HCT116 (cell line): ENCODE measurements around the gene FAM209B. TPM values are rescaled to one million over a fixed set of nuclear protein-coding genes. Genes with fewer than 3 reads are reported as not detected.

Source experiments
- ATAC-seq: fragments of 200-7000 bp; cut with Tn5 transposase; 2 replicates; pipeline ENCODE4 v1.9.1; 2020; ENCODE audit warnings: mild to moderate bottlenecking, moderate library complexity
- BruUV-seq: library from RNA; stranded (reverse); fragments of 400-500 nt; replicated peaks from 2 replicates; lab custom pipeline; 2021; lab: Mats Ljungman, UMichigan
- CTCF ChIA-PET: fragments of 300-600 bp; sonication (Branson Sonifier 250); formaldehyde crosslinking; loops from one replicate; lab custom pipeline; 2021; ENCODE audit warnings: antibody characterized with exemption; lab: Charles Lee
- POLR2A ChIA-PET: fragments of 300-600, 350-600 bp; sonication (Branson Sonifier 250); formaldehyde crosslinking; loops from one replicate; lab custom pipeline; 2021; ENCODE audit warnings: antibody characterized with exemption; lab: Charles Lee
- RAD21 ChIA-PET, 2 experiments: fragments of 300-600 bp; sonication (Branson Sonifier 250); formaldehyde crosslinking; loops; one replicate each; lab custom pipeline; 2023; ENCODE audit warnings: low total read pairs in 2 of 2; ENCODE audit not compliant: uncharacterized antibody in 2 of 2, unreplicated experiment in 2 of 2, low non-redundant PET in 1 of 2; lab: Charles Lee
- DNase-seq: peaks from one replicate; pipeline ENCODE4 v3.0.0-alpha.2; 2010; ENCODE audit warnings: low read depth, low spot score
- H2AFZ ChIP-seq: fragments of 200-600 bp; shearing (Covaris generic), sonication (generic); 2 replicates; pipeline ENCODE4 v1.6.1; 2017; ENCODE audit warnings: low read depth, mixed run types, mixed read lengths, antibody characterized with exemption, low read length; ENCODE audit not compliant: poor library complexity, severe bottlenecking
- H3K27ac ChIP-seq: 2 replicates; pipeline ENCODE4 v1.5.1; 2012; ENCODE audit warnings: low read depth, low read length
- H3K27me3 ChIP-seq: fragments of 200-600 bp; sonication (generic); 2 replicates; pipeline ENCODE4 v1.6.1; 2016; ENCODE audit warnings: mixed run types, low read length, mixed read lengths; ENCODE audit not compliant: insufficient read depth
- H3K36me3 ChIP-seq, 2 experiments: fragments of 200-500 bp in 1 of 2; fragments of 200-600 bp in 1 of 2; sonication (Bioruptor generic) in 1 of 2; sonication (generic) in 1 of 2; 2 replicates each; pipeline versions ENCODE4 v1.5.1 to v1.6.1; 2014 to 2016; ENCODE audit warnings: low read length in 2 of 2, inconsistent platforms in 1 of 2, mixed read lengths in 1 of 2, mixed run types in 1 of 2; ENCODE audit not compliant: insufficient read depth in 2 of 2, control insufficient read depth in 1 of 2
- H3K4me1 ChIP-seq, 2 experiments: fragments of 200-600 bp in 1 of 2; sonication (generic) in 1 of 2; 2 replicates each; pipeline versions ENCODE4 v1.5.1 to v1.6.1; 2012 to 2017; ENCODE audit warnings: low read length in 2 of 2, inconsistent platforms in 1 of 2, mild to moderate bottlenecking in 1 of 2, mixed read lengths in 1 of 2, mixed run types in 1 of 2, moderate library complexity in 1 of 2; ENCODE audit not compliant: insufficient read depth in 2 of 2, control insufficient read depth in 1 of 2
- H3K4me2 ChIP-seq: fragments of 200-600 bp; sonication (generic); 2 replicates; pipeline ENCODE4 v1.6.1; 2017; ENCODE audit warnings: mixed run types, low read length, mixed read lengths
- H3K4me3 ChIP-seq, 2 experiments: fragments of 200-600 bp in 1 of 2; sonication (generic) in 1 of 2; replicated peaks in 1 of 2; 2 replicates each; pipeline ENCODE4 v1.5.1; 2011 to 2016; ENCODE audit warnings: low read length in 2 of 2, control low read depth in 1 of 2, low read depth in 1 of 2, mild to moderate bottlenecking in 1 of 2, mixed read lengths in 1 of 2, mixed run types in 1 of 2
- H3K79me2 ChIP-seq: fragments of 200-600 bp; sonication (generic); 2 replicates; pipeline ENCODE4 v1.6.1; 2017; ENCODE audit warnings: mild to moderate bottlenecking, mixed run types, low read length, moderate library complexity, mixed read lengths; ENCODE audit not compliant: insufficient read depth
- H3K9ac ChIP-seq: fragments of 200-600 bp; sonication (generic); 2 replicates; pipeline ENCODE4 v1.6.1; 2016; ENCODE audit warnings: low read length, mixed read lengths
- H3K9me2 ChIP-seq: fragments of 200-600 bp; sonication (generic), shearing (Covaris generic); 2 replicates; pipeline ENCODE4 v1.6.1; 2017; ENCODE audit warnings: mixed run types, mild to moderate bottlenecking, moderate library complexity; ENCODE audit not compliant: insufficient read depth
- H3K9me3 ChIP-seq, 2 experiments: fragments of 200-500 bp in 1 of 2; fragments of 200-600 bp in 1 of 2; sonication (Bioruptor generic) in 1 of 2; sonication (generic) in 1 of 2; 2 replicates each; pipeline ENCODE4 v1.6.1; 2014 to 2017; ENCODE audit warnings: low read length in 2 of 2, mixed read lengths in 2 of 2, inconsistent platforms in 1 of 2, low read depth in 1 of 2, mild to moderate bottlenecking in 1 of 2, mixed run types in 1 of 2, moderate library complexity in 1 of 2; ENCODE audit not compliant: control insufficient read depth in 1 of 2, insufficient read depth in 1 of 2
- H4K20me1 ChIP-seq: fragments of 200-600 bp; sonication (generic), shearing (Covaris generic); 2 replicates; pipeline ENCODE4 v1.6.1; 2017; ENCODE audit warnings: mixed run types, mild to moderate bottlenecking, moderate library complexity; ENCODE audit not compliant: insufficient read depth
- EGR1 ChIP-seq: IDR thresholded peaks from 2 replicates; pipeline ENCODE4 v1.6.1; 2012; ENCODE audit warnings: low read depth
- ELF1 ChIP-seq: IDR thresholded peaks from 2 replicates; pipeline ENCODE4 v1.6.1; 2012; ENCODE audit warnings: low read depth, borderline replicate concordance
- EZH2 ChIP-seq: fragments of 200-600 bp; sonication (generic); IDR thresholded peaks from 2 replicates; pipeline ENCODE4 v1.6.1; 2017; ENCODE audit warnings: antibody characterized with exemption, mixed run types
- EZH2phosphoT487 ChIP-seq: fragments of 200-600 bp; IDR thresholded peaks from 2 replicates; pipeline ENCODE4 v1.6.1; 2018; ENCODE audit warnings: antibody characterized with exemption, borderline replicate concordance
- FOSL1 ChIP-seq: IDR thresholded peaks from 2 replicates; pipeline ENCODE4 v1.6.1; 2012; ENCODE audit warnings: low read depth
- JUND ChIP-seq: IDR thresholded peaks from 2 replicates; pipeline ENCODE4 v1.6.1; 2012
- POLR2A ChIP-seq: IDR thresholded peaks from 2 replicates; pipeline ENCODE4 v1.7.0; 2011; ENCODE audit warnings: borderline replicate concordance; ENCODE audit not compliant: insufficient read depth, insufficient read length; ENCODE audit errors: extremely low read depth
- POLR2AphosphoS5 ChIP-seq: IDR thresholded peaks from 2 replicates; pipeline ENCODE4 v1.6.1; 2011; ENCODE audit warnings: mild to moderate bottlenecking, low read depth, low read length, moderate library complexity
- RAD21 ChIP-seq: IDR thresholded peaks from 2 replicates; pipeline ENCODE4 v1.6.1; 2012; ENCODE audit warnings: low read depth, mild to moderate bottlenecking
- SIN3A ChIP-seq: IDR thresholded peaks from 2 replicates; pipeline ENCODE4 v1.6.1; 2012; ENCODE audit warnings: low read depth
- SP1 ChIP-seq: IDR thresholded peaks from 2 replicates; pipeline ENCODE4 v1.6.1; 2012; ENCODE audit warnings: low read depth
- YY1 ChIP-seq: IDR thresholded peaks from 2 replicates; pipeline ENCODE4 v1.6.1; 2011; ENCODE audit warnings: low read length, low read depth, moderate library complexity, mild to moderate bottlenecking; ENCODE audit not compliant: insufficient replicate concordance; ENCODE audit errors: extremely low read depth
- ZFX ChIP-seq: fragments of 450-650 bp; IDR thresholded peaks from 2 replicates; pipeline ENCODE4 v1.6.1; 2017
- ZNF274 ChIP-seq: fragments of 200-500 bp; sonication (Bioruptor generic); IDR thresholded peaks from 2 replicates; pipeline ENCODE4 v1.6.1; 2014; ENCODE audit warnings: mild to moderate bottlenecking, low read depth, low read length, inconsistent platforms
- intact Hi-C: fragments of 100-400 bp; cut with micrococcal nuclease; formaldehyde crosslinking; loops from 2 replicates; pipeline ENCODE4 v1.10.0; 2022
- total RNA-seq: library from RNA; stranded (reverse); gene quantifications from one replicate; pipeline ENCODE4 v1.2.1, GENCODE V29; 2021; ENCODE audit not compliant: unreplicated experiment
- TF ChIP-seq, protein P1 (sequence below): IDR thresholded peaks from 2 replicates; pipeline ENCODE4 v1.6.1; 2011; ENCODE audit warnings: mild to moderate bottlenecking, low read length, moderate library complexity; ENCODE audit not compliant: insufficient replicate concordance; ENCODE audit errors: extremely low read depth
- TF ChIP-seq, protein P2 (sequence below): IDR thresholded peaks from 2 replicates; pipeline ENCODE4 v1.6.1; 2012
- TF ChIP-seq, protein P3 (sequence below): IDR thresholded peaks from 2 replicates; pipeline ENCODE4 v1.6.1; 2012
- TF ChIP-seq, protein P4 (sequence below): IDR thresholded peaks from 2 replicates; pipeline ENCODE4 v1.6.1; 2012; ENCODE audit warnings: low read depth

The FAM209B gene
- total RNA-seq, 1 experiment from 2014 or later, result not detected

DNA sequence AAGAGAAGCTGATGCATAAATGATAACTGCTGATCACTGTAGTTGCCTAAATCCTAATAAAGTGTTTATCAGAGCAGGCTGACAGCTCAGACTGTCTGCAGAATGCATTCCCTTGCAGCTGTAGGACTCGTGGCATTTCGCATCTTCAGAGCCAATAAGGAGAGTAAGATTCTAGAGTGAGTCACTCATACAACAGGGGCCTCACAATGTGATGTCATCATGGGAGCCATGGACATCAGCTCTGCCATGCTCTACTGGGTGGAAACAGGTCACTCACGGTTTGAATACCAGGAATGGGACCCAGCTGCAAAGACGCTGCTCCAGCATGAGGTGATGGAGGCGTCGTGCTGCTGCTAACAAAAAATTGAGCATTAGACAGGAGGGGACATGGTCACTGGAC is 7.4 kb downstream of the FAM209B start:
- no peaks in the 10 kb centered on the region for H4K20me1 ChIP-seq
- no peak overlapping the region for H3K27ac ChIP-seq
- H2AFZ ChIP-seq, result no peak overlapping the region
- POLR2A ChIA-PET, result no interaction called here
- H3K9me2 ChIP-seq, result no peaks in the 10 kb centered on the region
- H3K27me3 ChIP-seq, result no peaks in the 10 kb centered on the region
- RAD21 ChIA-PET, result no interaction called here
- H3K79me2 ChIP-seq, result no peaks in the 10 kb centered on the region
- H3K4me2 ChIP-seq, result no peak overlapping the region
- H3K4me1 ChIP-seq, result no peaks in the 10 kb centered on the region
- no peaks in the 10 kb centered on the region for H3K36me3 ChIP-seq
- BruUV-seq, result no TSS peak
- intact Hi-C loops, result no loop called here
- TF ChIP-seq, protein P1, sequence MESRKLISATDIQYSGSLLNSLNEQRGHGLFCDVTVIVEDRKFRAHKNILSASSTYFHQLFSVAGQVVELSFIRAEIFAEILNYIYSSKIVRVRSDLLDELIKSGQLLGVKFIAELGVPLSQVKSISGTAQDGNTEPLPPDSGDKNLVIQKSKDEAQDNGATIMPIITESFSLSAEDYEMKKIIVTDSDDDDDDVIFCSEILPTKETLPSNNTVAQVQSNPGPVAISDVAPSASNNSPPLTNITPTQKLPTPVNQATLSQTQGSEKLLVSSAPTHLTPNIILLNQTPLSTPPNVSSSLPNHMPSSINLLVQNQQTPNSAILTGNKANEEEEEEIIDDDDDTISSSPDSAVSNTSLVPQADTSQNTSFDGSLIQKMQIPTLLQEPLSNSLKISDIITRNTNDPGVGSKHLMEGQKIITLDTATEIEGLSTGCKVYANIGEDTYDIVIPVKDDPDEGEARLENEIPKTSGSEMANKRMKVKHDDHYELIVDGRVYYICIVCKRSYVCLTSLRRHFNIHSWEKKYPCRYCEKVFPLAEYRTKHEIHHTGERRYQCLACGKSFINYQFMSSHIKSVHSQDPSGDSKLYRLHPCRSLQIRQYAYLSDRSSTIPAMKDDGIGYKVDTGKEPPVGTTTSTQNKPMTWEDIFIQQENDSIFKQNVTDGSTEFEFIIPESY, result no peak
- no peak for TF ChIP-seq POLR2A
- TF ChIP-seq EGR1, result no peak
- TF ChIP-seq YY1, result no peak
- no peak for TF ChIP-seq ZNF274
- no peak for TF ChIP-seq JUND
- TF ChIP-seq ELF1, result no peak
- no peak for TF ChIP-seq SIN3A
- TF ChIP-seq, protein P2, sequence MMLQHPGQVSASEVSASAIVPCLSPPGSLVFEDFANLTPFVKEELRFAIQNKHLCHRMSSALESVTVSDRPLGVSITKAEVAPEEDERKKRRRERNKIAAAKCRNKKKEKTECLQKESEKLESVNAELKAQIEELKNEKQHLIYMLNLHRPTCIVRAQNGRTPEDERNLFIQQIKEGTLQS, result no peak
- TF ChIP-seq POLR2AphosphoS5, result no peak
- no peak for TF ChIP-seq EZH2
- TF ChIP-seq SP1, result no peak
- TF ChIP-seq, protein P3, sequence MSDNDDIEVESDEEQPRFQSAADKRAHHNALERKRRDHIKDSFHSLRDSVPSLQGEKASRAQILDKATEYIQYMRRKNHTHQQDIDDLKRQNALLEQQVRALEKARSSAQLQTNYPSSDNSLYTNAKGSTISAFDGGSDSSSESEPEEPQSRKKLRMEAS, result no peak
- TF ChIP-seq, protein P4, sequence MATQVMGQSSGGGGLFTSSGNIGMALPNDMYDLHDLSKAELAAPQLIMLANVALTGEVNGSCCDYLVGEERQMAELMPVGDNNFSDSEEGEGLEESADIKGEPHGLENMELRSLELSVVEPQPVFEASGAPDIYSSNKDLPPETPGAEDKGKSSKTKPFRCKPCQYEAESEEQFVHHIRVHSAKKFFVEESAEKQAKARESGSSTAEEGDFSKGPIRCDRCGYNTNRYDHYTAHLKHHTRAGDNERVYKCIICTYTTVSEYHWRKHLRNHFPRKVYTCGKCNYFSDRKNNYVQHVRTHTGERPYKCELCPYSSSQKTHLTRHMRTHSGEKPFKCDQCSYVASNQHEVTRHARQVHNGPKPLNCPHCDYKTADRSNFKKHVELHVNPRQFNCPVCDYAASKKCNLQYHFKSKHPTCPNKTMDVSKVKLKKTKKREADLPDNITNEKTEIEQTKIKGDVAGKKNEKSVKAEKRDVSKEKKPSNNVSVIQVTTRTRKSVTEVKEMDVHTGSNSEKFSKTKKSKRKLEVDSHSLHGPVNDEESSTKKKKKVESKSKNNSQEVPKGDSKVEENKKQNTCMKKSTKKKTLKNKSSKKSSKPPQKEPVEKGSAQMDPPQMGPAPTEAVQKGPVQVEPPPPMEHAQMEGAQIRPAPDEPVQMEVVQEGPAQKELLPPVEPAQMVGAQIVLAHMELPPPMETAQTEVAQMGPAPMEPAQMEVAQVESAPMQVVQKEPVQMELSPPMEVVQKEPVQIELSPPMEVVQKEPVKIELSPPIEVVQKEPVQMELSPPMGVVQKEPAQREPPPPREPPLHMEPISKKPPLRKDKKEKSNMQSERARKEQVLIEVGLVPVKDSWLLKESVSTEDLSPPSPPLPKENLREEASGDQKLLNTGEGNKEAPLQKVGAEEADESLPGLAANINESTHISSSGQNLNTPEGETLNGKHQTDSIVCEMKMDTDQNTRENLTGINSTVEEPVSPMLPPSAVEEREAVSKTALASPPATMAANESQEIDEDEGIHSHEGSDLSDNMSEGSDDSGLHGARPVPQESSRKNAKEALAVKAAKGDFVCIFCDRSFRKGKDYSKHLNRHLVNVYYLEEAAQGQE, result no peak
- TF ChIP-seq RAD21, result no peak
- TF ChIP-seq ZFX, result no peak
- no peak for TF ChIP-seq EZH2phosphoT487
- TF ChIP-seq FOSL1, result no peak
- no peak overlapping the region for H3K9ac ChIP-seq
- CTCF ChIA-PET, result no interaction called here
- no peak for ATAC-seq
- H3K9me3 ChIP-seq, result no peaks in the 10 kb centered on the region
- DNase-seq, result no peak
- no peak overlapping the region for H3K4me3 ChIP-seq
